ENCODE data around the gene SLC14A1.

Gene SLC14A1

GRCh38 chr18:45728336-45729010 is 4.5 kb downstream of the SLC14A1 start:
- no peak for TF ChIP-seq CTCF (IDR thresholded peaks at IDR 0.05; ENCODE audit: control insufficient read depth, extremely low read depth, insufficient read depth)
- no peak for DNase-seq (ENCODE audit: low read depth)
- no peak overlapping the region for H3K4me3 ChIP-seq (ENCODE audit: low read depth, low read length)

- DNase-seq (ENCODE audit: low read depth) = no peak
- H3K4me3 ChIP-seq (ENCODE audit: low read depth, low read length) = no peak overlapping the region
- TF ChIP-seq CTCF (IDR thresholded peaks at IDR 0.05; ENCODE audit: control insufficient read depth, extremely low read depth, insufficient read depth) = no peak
Observed at GRCh38 chr18:45730832-45731575, 7.0 kb downstream of the SLC14A1 start.

GRCh38 chr18:45731716-45732115 is 7.7 kb downstream of the SLC14A1 start:
- no peak for DNase-seq (ENCODE audit: low read depth)
- H3K4me3 ChIP-seq (ENCODE audit: low read depth, low read length) = no peak overlapping the region
- no peak for TF ChIP-seq CTCF (IDR thresholded peaks at IDR 0.05; ENCODE audit: control insufficient read depth, extremely low read depth, insufficient read depth)

GRCh38 chr18:45733535-45733934 is 9.6 kb downstream of the SLC14A1 start:
- DNase-seq (ENCODE audit: low read depth) = no peak
- 0 out of 2 replicates have a peak, but pooled peaks have one; percentile 3 for TF ChIP-seq CTCF (IDR thresholded peaks at IDR 0.05; ENCODE audit: control insufficient read depth, extremely low read depth, insufficient read depth)
- H3K4me3 ChIP-seq (ENCODE audit: low read depth, low read length) = no peak overlapping the region

GRCh38 chr18:45734505-45734904 is 10.5 kb downstream of the SLC14A1 start:
- no peak for DNase-seq (ENCODE audit: low read depth)
- H3K4me3 ChIP-seq (ENCODE audit: low read depth, low read length) = no peak overlapping the region
- no peak for TF ChIP-seq CTCF (IDR thresholded peaks at IDR 0.05; ENCODE audit: control insufficient read depth, extremely low read depth, insufficient read depth)

GRCh38 chr18:45734944-45735343 is 11.0 kb downstream of the SLC14A1 start:
- no peak for TF ChIP-seq CTCF (IDR thresholded peaks at IDR 0.05; ENCODE audit: control insufficient read depth, extremely low read depth, insufficient read depth)
- H3K4me3 ChIP-seq (ENCODE audit: low read depth, low read length) = no peak overlapping the region
- DNase-seq (ENCODE audit: low read depth) = no peak

Measured in LNCaP clone FGC (cell line).